Measurements from ENCODE around the gene TFEB.

DNA sequence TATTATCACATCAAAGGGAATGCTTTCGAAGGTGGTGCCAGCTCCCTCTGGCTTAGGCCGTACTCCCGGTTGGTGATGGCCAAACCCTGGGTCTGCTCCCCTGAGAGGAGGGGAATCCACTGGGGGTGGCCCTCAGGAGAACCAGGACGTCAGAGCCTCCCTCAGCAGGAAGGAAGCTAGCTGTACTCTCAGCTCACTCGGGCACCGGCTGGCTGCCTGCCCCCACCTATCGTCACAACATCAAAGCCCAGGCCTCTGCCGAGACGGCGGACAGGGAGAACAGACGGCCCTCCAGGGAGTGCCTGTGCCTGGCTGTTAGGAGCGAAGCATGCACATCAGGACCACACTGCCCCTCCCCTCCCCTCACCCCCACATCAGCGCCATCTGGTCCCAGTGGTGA lies 20.9 kb upstream of the TFEB start:
- TF ChIP-seq, protein P1, sequence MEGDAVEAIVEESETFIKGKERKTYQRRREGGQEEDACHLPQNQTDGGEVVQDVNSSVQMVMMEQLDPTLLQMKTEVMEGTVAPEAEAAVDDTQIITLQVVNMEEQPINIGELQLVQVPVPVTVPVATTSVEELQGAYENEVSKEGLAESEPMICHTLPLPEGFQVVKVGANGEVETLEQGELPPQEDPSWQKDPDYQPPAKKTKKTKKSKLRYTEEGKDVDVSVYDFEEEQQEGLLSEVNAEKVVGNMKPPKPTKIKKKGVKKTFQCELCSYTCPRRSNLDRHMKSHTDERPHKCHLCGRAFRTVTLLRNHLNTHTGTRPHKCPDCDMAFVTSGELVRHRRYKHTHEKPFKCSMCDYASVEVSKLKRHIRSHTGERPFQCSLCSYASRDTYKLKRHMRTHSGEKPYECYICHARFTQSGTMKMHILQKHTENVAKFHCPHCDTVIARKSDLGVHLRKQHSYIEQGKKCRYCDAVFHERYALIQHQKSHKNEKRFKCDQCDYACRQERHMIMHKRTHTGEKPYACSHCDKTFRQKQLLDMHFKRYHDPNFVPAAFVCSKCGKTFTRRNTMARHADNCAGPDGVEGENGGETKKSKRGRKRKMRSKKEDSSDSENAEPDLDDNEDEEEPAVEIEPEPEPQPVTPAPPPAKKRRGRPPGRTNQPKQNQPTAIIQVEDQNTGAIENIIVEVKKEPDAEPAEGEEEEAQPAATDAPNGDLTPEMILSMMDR (optimal IDR thresholded peaks at IDR 0.05 in 1 of 3, IDR thresholded peaks at IDR 0.05 in 1 of 3, conservative IDR thresholded peaks at IDR 0.05 in 1 of 3; ENCODE audit: extremely low read depth in 1 of 3, insufficient read depth in 2 of 3, low read length in 3 of 3) = no peak
- no peak for TF ChIP-seq EZH2 (IDR thresholded peaks at IDR 0.05; ENCODE audit: low read length)
